Heart left ventricle (tissue), 13 donors: ENCODE results near the gene ASNSD1.

Experiments
- CTCF ChIP-seq, 12 donors: fragments of 200-600 bp; sonication (generic) in 4 of 12; IDR thresholded peaks; one replicate each; pipeline versions ENCODE4 v1.5.0 to v1.8.0; 2018 to 2022; ENCODE audit warnings: antibody characterized with exemption in 12 of 12, mild to moderate bottlenecking in 5 of 12
- POLR2A ChIP-seq, 2 donors: fragments of 450-650 bp; IDR thresholded peaks; one replicate each; pipeline ENCODE4 v1.6.1; 2017; ENCODE audit warnings: antibody characterized with exemption in 2 of 2, mild to moderate bottlenecking in 2 of 2, moderate library complexity in 2 of 2
- donor health status: ischemic (EF 13 %, LVEDD 7.1; RV severe dilation, severe dysfunction).
- donor health status: DM: no; HTN: yes; CAD: no.
- donor health status: DM: no; HTN: no; CAD: no.
- donor health status: ischemic (EF 25% LVEDD 6.9; RV normal size, moderate dysfunction).
- donor health status: ischemic (EF 25% LVEDD 5.7; RV mildly dilated, moderate dysfunction).
- donor health status: ischemic (EF 35%, LVEDD 5.7; RV mildly dilated, moderate dysfunction).
- donor health status: nonischemic (EF 11% LVEDD 7.7; RV severe dilation, severe dysfunction).
- donor health status: DM: yes; HTN: yes; CAD: no.
- donor health status: PGD.
- donor health status: ischemic (EF 29% LVEDD 5.4; RV normal size, mild dysfunction).
- donor health status: nonischemic (EF 23%, LVEDD 6.1; RV moderate dilation, normal function).

- TF ChIP-seq CTCF (IDR thresholded peaks at IDR 0.05) (no peak), POLR2A (IDR thresholded peaks at IDR 0.05) (no peak)
These were observed 6.6 kb upstream of the ASNSD1 start for GRCh38 chr2:189654641-189655040.
